H1 (cell line): ENCODE results near the gene C5AR2. TPM values are rescaled to one million over a fixed set of nuclear protein-coding genes. Genes with fewer than 3 reads are reported as not detected.

Source experiments
- EGR1 ChIP-seq: IDR thresholded peaks from 2 replicates; pipeline ENCODE4 v1.6.1; 2011; ENCODE audit warnings: low read depth, low read length, borderline replicate concordance
- GABPA ChIP-seq: IDR thresholded peaks from 2 replicates; pipeline ENCODE4 v1.6.1; 2011; ENCODE audit warnings: mild to moderate bottlenecking, low read length, moderate library complexity, borderline replicate concordance; ENCODE audit not compliant: insufficient read depth
- JUND ChIP-seq: IDR thresholded peaks from 2 replicates; pipeline ENCODE4 v1.6.1; 2011; ENCODE audit warnings: mild to moderate bottlenecking, improper control_type of control experiment, low read length
- POLR2A ChIP-seq, 2 experiments: IDR thresholded peaks; 1 replicate in 1 of 2; 2 replicates in 1 of 2; pipeline ENCODE4 v1.6.1; 2011; ENCODE audit warnings: low read depth in 2 of 2, low read length in 2 of 2, mild to moderate bottlenecking in 2 of 2; ENCODE audit errors: control extremely low read depth in 1 of 2
- POLR2AphosphoS5 ChIP-seq: IDR thresholded peaks from 2 replicates; pipeline ENCODE4 v1.6.1; 2011; ENCODE audit warnings: low read depth, low read length
- SP4 ChIP-seq: IDR thresholded peaks from 2 replicates; pipeline ENCODE4 v1.6.1; 2012; ENCODE audit warnings: low read length, inconsistent platforms
- polyA plus RNA-seq, 7 experiments: library from polyadenylated mRNA; depleted of rRNA in 3 of 7; stranded (reverse) in 5 of 7; unstranded in 2 of 7; fragments of >200 nt in 5 of 7; fragments of 200-250 nt in 2 of 7; gene quantifications; 1 replicate in 5 of 7; 2 replicates in 1 of 7; 4 replicates in 1 of 7; pipeline versions ENCODE4 v1.2.1 to v1.2.3, GENCODE V29; 2011 to 2013; ENCODE audit warnings: missing spikeins in 2 of 7, mixed read lengths in 2 of 7
- total RNA-seq: library from RNA; stranded (reverse); fragmentation: NEBNext Ultra II Directional; extraction: Animal tissue kit (Norgen Biotek cat#: 25700); gene quantifications from 2 replicates; pipeline ENCODE4 v1.2.1, GENCODE V29; 2021
- TF ChIP-seq, protein P1 (sequence below): IDR thresholded peaks from 2 replicates; pipeline ENCODE4 v1.6.1; 2012; ENCODE audit warnings: inconsistent platforms

C5AR2 gene
- total and polyA plus RNA-seq, 2 of the 8 experiments (the other 6 are each of a cell fraction or from before 2014, with no cell fraction given) = 0.08 to 0.15 TPM

DNA sequence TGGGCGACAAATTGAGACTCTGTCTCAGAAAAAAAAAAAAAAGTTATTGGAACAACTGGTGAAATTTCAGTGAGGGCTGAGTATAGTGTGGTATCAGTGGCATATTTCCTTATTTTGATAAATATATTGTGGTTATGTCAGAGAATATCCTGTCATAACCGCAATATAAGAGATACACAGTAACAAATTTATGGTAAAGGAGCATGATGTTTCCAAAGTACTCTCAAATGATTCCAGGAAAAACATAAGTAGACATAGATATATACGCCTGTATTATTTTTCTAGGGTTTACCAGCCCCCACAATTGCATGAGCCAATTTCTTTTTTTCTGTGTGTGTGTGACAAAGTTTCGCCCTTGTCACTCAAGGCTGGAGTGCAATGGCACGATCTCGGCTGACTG is 28.0 kb upstream of the C5AR2 start (continued):
- TF ChIP-seq EGR1 (no peak), POLR2AphosphoS5 (no peak), GABPA (no peak), JUND (no peak), SP4 (no peak), POLR2A (IDR thresholded peaks at IDR 0.05; ENCODE audit: control extremely low read depth in 1 of 2, low read depth in 2 of 2, low read length in 2 of 2) (no peak)
- TF ChIP-seq, protein P1, sequence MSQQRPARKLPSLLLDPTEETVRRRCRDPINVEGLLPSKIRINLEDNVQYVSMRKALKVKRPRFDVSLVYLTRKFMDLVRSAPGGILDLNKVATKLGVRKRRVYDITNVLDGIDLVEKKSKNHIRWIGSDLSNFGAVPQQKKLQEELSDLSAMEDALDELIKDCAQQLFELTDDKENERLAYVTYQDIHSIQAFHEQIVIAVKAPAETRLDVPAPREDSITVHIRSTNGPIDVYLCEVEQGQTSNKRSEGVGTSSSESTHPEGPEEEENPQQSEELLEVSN = no peak
